ENCODE measurements around the gene ZNF747. TPM values are rescaled to one million over a fixed set of nuclear protein-coding genes. Genes with fewer than 3 reads are reported as not detected.
A peak's percentile ranks its signal among the peaks of the same experiment; 100 is the strongest.

The ZNF747 gene
- 10 to 100 TPM in 2 of 3 donors, 1 to 10 TPM in 1; 9.2 to 13.8 (median 10.5) TPM for total RNA-seq
- long read RNA-seq, donor 1, transcript ZNF747-202 (2 exons, 3,504 nt), result major isoform, 12 of 32 reads
- long read RNA-seq, donor 1, transcript ZNF747-201 (2 exons, 3,936 nt), result minor isoform, 8 of 32 reads
- long read RNA-seq, donor 1, partial matches to known transcripts, result 4 of 32 reads
- long read RNA-seq, donor 1, other reads (novel, unspliced or antisense), result 4 of 32 reads
- long read RNA-seq, donor 2, partial matches to known transcripts, result 0 of 7 reads
- long read RNA-seq, donor 2, other reads (novel, unspliced or antisense), result 3 of 7 reads

GRCh38 chr16:30534368-30535105, at the start of gene ZNF747:
ZNF747 (minus strand) TSS chr16:30534858; CDS start chr16:30534679, 179 bp downstream.
- Histone ChIP-seq H3K4me3 (peak within 1 kb of the TSS; percentile 74), H3K4me1 (ENCODE audit: low read depth) (peaks cover 19% of the 10 kb centered on the region), H3K36me3 (ENCODE audit: low read depth) (peaks cover 2% of the 10 kb centered on the region), H3K9me3 (no peaks in the 10 kb centered on the region)
- DNase-seq (peak; percentile 94 to 95 (median 95)), ATAC-seq (peak; percentile 92)
- no peak for TF ChIP-seq CTCF (IDR thresholded peaks at IDR 0.05)
- intact Hi-C loops (cut with DNase I, micrococcal nuclease), result no loop called here

DNA sequence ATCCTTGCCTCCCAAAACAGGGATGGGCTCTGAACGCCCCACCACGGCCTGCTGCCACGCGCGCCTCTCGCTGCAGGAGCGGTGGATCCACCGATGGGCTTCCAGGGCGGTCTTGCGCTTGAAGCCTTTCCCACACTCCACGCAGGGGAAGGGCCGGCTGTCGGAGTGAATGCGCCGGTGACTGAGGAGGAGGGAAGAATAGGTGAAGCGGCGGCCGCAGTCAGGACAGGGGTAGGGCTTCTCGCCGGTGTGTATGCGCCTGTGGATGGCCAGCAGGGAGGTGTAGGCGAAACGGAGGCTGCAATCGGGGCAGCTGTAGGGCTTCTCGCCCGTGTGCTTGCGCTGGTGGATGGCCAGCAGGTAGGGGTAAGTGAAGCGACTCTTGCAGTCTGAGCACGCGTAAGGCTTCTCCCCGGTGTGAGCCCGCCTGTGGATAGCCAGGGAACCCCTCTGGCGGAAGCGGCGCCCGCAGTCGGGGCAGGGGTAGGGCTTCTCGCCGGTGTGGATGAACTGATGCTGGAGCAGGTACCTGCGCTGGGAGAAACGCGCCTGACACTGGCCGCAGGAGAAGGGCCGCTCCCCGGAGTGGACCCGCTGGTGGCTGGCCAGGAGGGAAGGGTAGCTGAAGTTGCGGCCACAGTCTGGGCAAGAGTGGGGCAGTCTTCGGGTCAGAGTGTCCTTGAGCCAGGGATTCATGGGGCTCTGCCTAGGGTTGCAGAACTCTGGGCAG, 48.1 kb upstream of the ZNF747 start:
- Histone ChIP-seq H3K9me3 (no peaks in the 10 kb centered on the region), H3K4me1 (ENCODE audit: low read depth) (peaks cover 10% of the 10 kb centered on the region), H3K4me3 (no peak overlapping the region), H3K36me3 (ENCODE audit: low read depth) (peaks cover 5% of the 10 kb centered on the region)
- no peak for ATAC-seq
- intact Hi-C loops (cut with DNase I, micrococcal nuclease), result no loop called here
- no peak for TF ChIP-seq CTCF (IDR thresholded peaks at IDR 0.05)
- peak in 2 of 3 donors; percentile 31 to 50 for DNase-seq

DNA sequence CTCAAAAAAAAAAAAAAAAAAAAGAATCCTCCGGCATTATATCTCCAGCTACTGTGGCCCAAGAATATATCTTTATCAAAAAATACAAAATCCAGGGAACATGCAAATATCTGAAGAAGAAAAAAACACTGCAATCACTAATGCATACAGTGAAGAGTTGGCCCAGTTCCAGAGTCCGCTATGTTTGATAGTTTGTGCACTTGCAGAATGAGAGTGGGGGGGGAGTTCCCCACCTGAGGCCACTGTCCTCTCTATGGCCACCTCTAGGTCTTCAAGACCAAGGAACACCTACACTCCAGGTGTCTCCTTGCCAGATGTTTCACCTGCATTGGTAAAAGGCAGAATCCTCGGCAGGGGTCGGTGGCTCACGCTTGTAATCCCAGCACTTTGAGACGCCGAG, 46.8 kb upstream of the ZNF747 start:
- Histone ChIP-seq H3K36me3 (ENCODE audit: low read depth) (peaks cover 5% of the 10 kb centered on the region), H3K4me1 (ENCODE audit: low read depth) (peaks cover 10% of the 10 kb centered on the region), H3K4me3 (no peak overlapping the region), H3K9me3 (no peaks in the 10 kb centered on the region)
- intact Hi-C loops (cut with DNase I, micrococcal nuclease), result no loop called here
- TF ChIP-seq CTCF (IDR thresholded peaks at IDR 0.05), result no peak
- peak in 2 of 3 donors; percentile 16 to 26 for DNase-seq
- ATAC-seq, result no peak

- H3K9me3 ChIP-seq, result no peaks in the 10 kb centered on the region
- ATAC-seq (no peak), DNase-seq (no peak)
- H3K4me1 ChIP-seq (ENCODE audit: low read depth), result peaks cover 21% of the 10 kb centered on the region
- H3K4me3 ChIP-seq, result no peak overlapping the region
- no peak for TF ChIP-seq CTCF (IDR thresholded peaks at IDR 0.05)
- H3K36me3 ChIP-seq (ENCODE audit: low read depth), result peaks cover 5% of the 10 kb centered on the region
- intact Hi-C loops (cut with DNase I, micrococcal nuclease), result loop anchor here in 1 of 2 donors (10.0 kb wide), 1 partner anchor 60 kb away; no protein-coding TSS in a partner anchor
Observed at GRCh38 chr16:30574678-30575077, 40.0 kb upstream of the ZNF747 start.

- DNase-seq (peak; percentile 93 to 96 (median 95)), ATAC-seq (peak; percentile 86)
- H3K9me3 ChIP-seq, result no peaks in the 10 kb centered on the region
- H3K36me3 ChIP-seq (ENCODE audit: low read depth), result no peaks in the 10 kb centered on the region
- peak within 1 kb of the TSS; percentile 50 for H3K4me3 ChIP-seq
- intact Hi-C loops (cut with DNase I, micrococcal nuclease), result loop anchor here in 1 of 2 donors (10.0 kb wide), 1 partner anchor 63 kb away; no protein-coding TSS in a partner anchor
- no peak for TF ChIP-seq CTCF (IDR thresholded peaks at IDR 0.05)
- peaks cover 33% of the 10 kb centered on the region for H3K4me1 ChIP-seq (ENCODE audit: low read depth)
Observed at GRCh38 chr16:30571445-30572322, 37.0 kb upstream of the ZNF747 start, which contains the start of gene ZNF688. ZNF688 (minus strand) TSS chr16:30571714; CDS start chr16:30571629, 85 bp downstream.
